Small intestine (tissue), 7 donors: ENCODE measurements around the gene PHRF1. TPM values are rescaled to one million over a fixed set of nuclear protein-coding genes. Genes with fewer than 3 reads are reported as not detected.

Experiments used
- DNase-seq, 2 donors: peaks; one replicate each; pipeline versions ENCODE4 v3.0.0 to v3.0.0-alpha.2; 2013
- FAIRE-seq: peaks from 2 replicates; lab custom pipeline; 2012; peaks lifted over from hg19 to GRCh38; lab: Jason Lieb, UNC
- H3K27ac ChIP-seq, 3 donors: one replicate each; pipeline ENCODE4 v1.5.1; 2013; ENCODE audit warnings: low read length in 2 of 3, mild to moderate bottlenecking in 2 of 3, control low read depth in 1 of 3, inconsistent platforms in 1 of 3, low read depth in 1 of 3, moderate library complexity in 1 of 3
- H3K27me3 ChIP-seq, 3 donors: one replicate each; pipeline ENCODE4 v1.6.1; 2013; ENCODE audit warnings: low read length in 3 of 3, inconsistent platforms in 1 of 3; ENCODE audit not compliant: control insufficient read depth in 3 of 3, insufficient read depth in 3 of 3
- H3K36me3 ChIP-seq, 3 donors: one replicate each; pipeline ENCODE4 v1.6.1; 2013; ENCODE audit warnings: low read length in 3 of 3, inconsistent platforms in 1 of 3, low read depth in 1 of 3, mild to moderate bottlenecking in 1 of 3, moderate library complexity in 1 of 3; ENCODE audit not compliant: control insufficient read depth in 3 of 3, insufficient read depth in 2 of 3
- H3K4me1 ChIP-seq, 3 donors: one replicate each; pipeline ENCODE4 v1.6.1; 2013; ENCODE audit warnings: low read length in 2 of 3, inconsistent platforms in 1 of 3, low read depth in 1 of 3, mild to moderate bottlenecking in 1 of 3, moderate library complexity in 1 of 3; ENCODE audit not compliant: control insufficient read depth in 3 of 3, insufficient read depth in 2 of 3
- H3K4me3 ChIP-seq, 3 donors: one replicate each; pipeline ENCODE4 v1.5.1; 2013; ENCODE audit warnings: low read length in 3 of 3, control low read depth in 1 of 3, inconsistent platforms in 1 of 3, low read depth in 1 of 3, mild to moderate bottlenecking in 1 of 3, moderate library complexity in 1 of 3
- H3K9me3 ChIP-seq, 2 donors: one replicate each; pipeline ENCODE4 v1.6.1; 2013; ENCODE audit warnings: low read depth in 1 of 2, low read length in 1 of 2; ENCODE audit not compliant: control insufficient read depth in 2 of 2, insufficient read depth in 1 of 2
- WGBS, 3 donors: extraction: QIAGEN DNeasy Blood & Tissue Kit; methylation state at CpG; one replicate each; pipeline ENCODE4 v1.1.7; 2013; 5-methylcytosine and 5-hydroxymethylcytosine counted together
- polyA plus RNA-seq, 4 donors: library from polyadenylated mRNA; stranded (reverse) in 3 of 4; unstranded in 1 of 4; fragments of 200-250 nt in 3 of 4; fragments of 120-200 nt in 1 of 4; gene quantifications; one replicate each; pipeline versions ENCODE4 v1.2.1 to v1.2.3, GENCODE V29; 2013
- donor health status: healthy with polysubstance abuse.
- donor health status: control.
- donor health status: control.
- donor health status: Bipolar disorder and iron deficiency.
- donor health status: healthy.

The PHRF1 gene
- polyA plus RNA-seq, 4 donors: 14.6 to 43.3 (median 23.6) TPM

DNA sequence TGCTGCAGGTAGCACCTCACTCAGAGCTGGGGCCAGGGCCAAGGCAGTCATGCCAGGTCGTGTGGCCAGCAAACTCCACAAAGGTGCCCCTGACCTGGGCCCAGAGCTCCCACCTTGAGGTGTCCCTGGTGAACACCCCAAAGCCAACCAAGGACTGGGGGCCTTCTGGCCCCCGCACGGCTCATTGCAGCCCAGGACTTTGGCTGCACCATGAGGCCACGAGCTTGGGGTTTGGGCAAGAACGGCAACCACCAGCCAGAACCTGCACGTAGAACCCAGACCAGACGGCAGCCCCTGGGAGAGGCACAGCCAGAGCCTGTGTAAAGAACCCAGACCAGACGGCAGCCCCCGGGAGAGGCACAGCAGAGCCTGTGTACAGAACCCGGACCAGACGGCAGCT lies 31.1 kb upstream of the PHRF1 start:
- no peak for DNase-seq
- H3K4me3 ChIP-seq: no peak overlapping the region
- H3K27ac ChIP-seq: no peak overlapping the region
- H3K4me1 ChIP-seq: peaks cover 0 to 4% (median 0%) of the 10 kb centered on the region in 3 donors
- WGBS, 3 donors: 87 to 93% (median 91%) methylated on average over 11 of the region's 11 CpGs
- H3K9me3 ChIP-seq: no peaks in the 10 kb centered on the region
- H3K36me3 ChIP-seq: peaks cover 0 to 2% (median 0%) of the 10 kb centered on the region in 3 donors
- no peak for FAIRE-seq
- no peaks in the 10 kb centered on the region for H3K27me3 ChIP-seq

DNA sequence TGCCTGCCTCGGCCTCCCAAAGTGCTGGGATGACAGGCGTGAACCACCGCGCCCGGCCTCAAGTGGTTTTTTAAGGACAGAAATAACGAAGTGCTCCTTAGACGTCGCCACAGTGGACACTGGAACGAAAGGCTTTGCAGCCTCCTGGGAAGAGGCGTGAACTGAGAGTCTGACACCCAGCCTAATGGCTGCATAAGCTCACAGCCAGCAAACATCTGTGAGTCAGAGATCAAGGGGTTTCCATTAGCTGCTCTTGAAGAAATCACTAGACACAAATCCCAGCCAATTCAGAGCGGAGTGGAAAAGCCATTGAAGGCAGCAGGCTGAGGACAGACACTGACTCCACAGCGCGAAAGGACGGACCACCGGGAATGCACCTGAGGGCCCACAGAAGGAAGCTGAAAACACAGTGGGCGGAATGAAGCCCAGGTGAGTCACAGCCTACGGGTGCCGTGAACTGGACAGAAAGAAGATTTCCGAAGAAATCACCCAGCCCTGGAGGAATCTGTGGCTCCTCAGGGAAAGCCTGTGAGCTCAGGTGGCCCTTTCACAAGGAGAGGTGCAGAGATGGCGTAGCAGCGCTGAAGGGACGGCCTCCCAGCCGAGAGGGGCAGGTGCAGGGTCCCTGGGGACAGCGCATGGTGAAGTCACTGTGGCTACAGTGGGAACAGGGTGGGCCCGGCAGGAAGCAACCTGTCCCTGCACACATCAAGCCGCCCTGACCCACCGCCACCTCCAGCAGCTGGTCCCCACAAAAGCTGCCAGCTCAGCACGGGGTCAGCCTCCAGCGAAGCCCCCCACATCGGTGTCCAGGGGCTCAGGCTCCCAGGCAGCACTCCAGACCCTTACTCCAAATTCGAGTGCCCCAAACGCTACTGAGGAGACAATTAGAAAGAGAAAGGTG lies 27.3 kb upstream of the PHRF1 start:
- H3K27me3 ChIP-seq: peaks cover 0 to 5% (median 0%) of the 10 kb centered on the region in 3 donors
- no peak overlapping the region for H3K27ac ChIP-seq
- H3K4me3 ChIP-seq: no peak overlapping the region
- DNase-seq (no peak), FAIRE-seq (no peak)
- H3K9me3 ChIP-seq: no peaks in the 10 kb centered on the region
- peaks cover 0 to 4% (median 4%) of the 10 kb centered on the region in 3 donors for H3K4me1 ChIP-seq
- WGBS, 3 donors: 84 to 88% (median 88%) methylated on average over 31 to 32 of the region's 32 CpGs
- peaks cover 0 to 5% (median 0%) of the 10 kb centered on the region in 3 donors for H3K36me3 ChIP-seq

DNA sequence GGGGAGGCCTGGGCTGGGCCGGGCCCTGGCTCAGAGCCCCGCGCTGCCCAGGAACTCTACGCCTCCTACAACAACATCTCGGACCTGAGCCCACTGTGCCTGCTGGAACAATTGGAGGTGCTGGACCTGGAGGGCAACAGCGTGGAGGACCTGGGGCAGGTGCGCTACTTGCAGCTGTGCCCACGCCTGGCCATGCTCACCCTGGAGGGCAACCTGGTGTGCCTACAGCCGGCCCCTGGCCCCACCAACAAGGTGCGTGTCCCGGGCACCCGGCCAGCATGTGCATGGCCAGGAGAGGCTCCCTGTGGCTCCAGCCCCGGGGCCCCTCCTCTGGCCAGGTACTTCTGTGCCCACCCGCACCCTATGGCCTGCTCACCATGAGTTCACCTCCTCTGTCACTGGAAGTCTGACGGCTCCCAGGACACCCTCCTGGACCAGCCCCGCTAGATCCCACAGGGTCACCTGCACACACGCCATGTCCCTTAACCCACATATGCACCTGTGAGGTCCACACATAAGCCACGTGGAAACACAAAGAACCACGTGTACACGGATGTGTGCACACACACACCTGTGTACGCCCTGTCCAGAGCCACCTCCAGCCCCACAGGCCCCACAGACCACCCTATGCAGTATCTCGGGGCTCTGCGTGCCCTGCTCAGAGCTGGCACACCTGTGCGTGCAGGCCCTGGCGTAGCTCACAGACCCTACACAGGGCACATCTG lies 26.1 kb upstream of the PHRF1 start:
- Histone ChIP-seq H3K4me3 (no peak overlapping the region), H3K27ac (no peak overlapping the region), H3K9me3 (no peaks in the 10 kb centered on the region), H3K27me3 (peaks cover 0 to 15% (median 0%) of the 10 kb centered on the region in 3 donors), H3K36me3 (peaks cover 0 to 5% (median 0%) of the 10 kb centered on the region in 3 donors), H3K4me1 (peaks cover 0 to 11% (median 0%) of the 10 kb centered on the region in 3 donors)
- DNase-seq (no peak), FAIRE-seq (no peak)
- 89 to 94% (median 93%) methylated on average over 23 to 25 of the region's 25 CpGs for WGBS, 3 donors

DNA sequence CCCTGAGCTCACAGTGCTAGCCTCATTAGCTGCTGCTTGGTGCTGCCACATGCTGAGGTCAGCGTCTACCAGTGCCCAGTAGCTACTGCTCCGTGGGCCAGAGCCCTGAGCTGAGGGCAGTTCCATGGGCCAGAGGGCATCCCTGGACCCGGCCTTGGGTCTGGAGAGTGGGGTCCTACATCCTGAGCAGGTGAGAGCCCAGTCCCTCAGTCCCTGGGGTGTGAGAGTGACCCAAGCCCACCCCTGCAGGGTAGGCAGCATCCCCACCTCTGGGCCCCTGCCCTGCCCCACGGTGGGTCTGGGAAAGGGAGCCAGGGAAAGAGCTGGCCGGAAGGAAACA lies 25.6 kb upstream of the PHRF1 start:
- peaks cover 0 to 11% (median 0%) of the 10 kb centered on the region in 3 donors for H3K4me1 ChIP-seq
- DNase-seq: no peak
- 77 to 93% (median 89%) methylated on average over 3 to 5 of the region's 5 CpGs for WGBS, 3 donors
- H3K27me3 ChIP-seq: peaks cover 0 to 20% (median 0%) of the 10 kb centered on the region in 3 donors
- no peaks in the 10 kb centered on the region for H3K9me3 ChIP-seq
- H3K4me3 ChIP-seq: no peak overlapping the region
- peaks cover 0 to 5% (median 0%) of the 10 kb centered on the region in 3 donors for H3K36me3 ChIP-seq
- H3K27ac ChIP-seq: no peak overlapping the region
- FAIRE-seq: no peak

DNA sequence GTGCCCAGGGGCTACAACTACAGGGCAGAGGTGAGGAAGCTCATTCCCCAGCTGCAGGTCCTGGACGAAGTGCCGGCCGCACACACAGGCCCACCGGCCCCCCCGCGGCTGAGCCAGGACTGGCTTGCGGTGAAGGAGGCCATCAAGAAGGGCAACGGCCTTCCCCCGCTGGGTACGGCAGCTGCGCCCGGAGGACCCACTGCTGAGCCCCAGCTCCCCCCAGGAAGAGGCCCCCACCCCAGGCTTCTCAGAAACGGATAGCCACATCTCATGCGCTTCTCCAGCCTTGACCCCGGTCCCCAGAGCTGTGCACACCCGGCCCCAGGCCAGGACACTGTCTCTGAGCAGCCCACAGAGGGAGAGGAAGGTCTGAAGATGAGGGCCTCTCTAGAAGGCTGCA lies 25.1 kb upstream of the PHRF1 start:
- Histone ChIP-seq H3K27me3 (peaks cover 0 to 22% (median 0%) of the 10 kb centered on the region in 3 donors), H3K4me3 (no peak overlapping the region), H3K36me3 (peaks cover 0 to 5% (median 0%) of the 10 kb centered on the region in 3 donors), H3K27ac (no peak overlapping the region), H3K4me1 (peaks cover 0 to 12% (median 0%) of the 10 kb centered on the region in 3 donors), H3K9me3 (no peaks in the 10 kb centered on the region)
- FAIRE-seq: no peak
- WGBS, 3 donors: 81 to 90% (median 83%) methylated on average over 10 to 16 of the region's 16 CpGs
- DNase-seq: no peak

DNA sequence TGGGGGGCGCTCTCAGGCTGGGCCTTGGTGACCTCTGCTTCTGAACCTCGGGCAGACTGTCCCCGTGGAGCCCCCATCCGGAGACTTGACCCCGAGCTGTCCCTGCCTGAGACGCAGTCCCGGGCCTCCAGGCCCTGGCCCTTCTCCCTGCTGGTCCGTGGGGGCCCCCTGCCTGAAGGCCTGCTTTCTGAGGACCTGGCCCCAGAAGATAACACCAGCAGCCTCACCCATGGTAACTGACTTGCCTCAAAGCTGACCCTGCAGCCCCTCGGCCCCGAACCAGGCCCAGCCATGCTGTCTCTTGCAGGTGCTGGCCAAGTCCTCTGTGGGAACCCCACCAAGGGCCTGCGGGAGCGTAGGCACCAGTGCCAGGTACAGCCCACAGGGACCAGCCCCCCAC lies 24.7 kb upstream of the PHRF1 start:
- H3K36me3 ChIP-seq: peaks cover 0 to 5% (median 0%) of the 10 kb centered on the region in 3 donors
- DNase-seq: no peak
- no peak overlapping the region for H3K4me3 ChIP-seq
- no peaks in the 10 kb centered on the region for H3K9me3 ChIP-seq
- H3K27ac ChIP-seq: no peak overlapping the region
- H3K4me1 ChIP-seq: peaks cover 0 to 15% (median 0%) of the 10 kb centered on the region in 3 donors
- FAIRE-seq: no peak
- H3K27me3 ChIP-seq: peaks cover 0 to 27% (median 0%) of the 10 kb centered on the region in 3 donors
- WGBS, 3 donors: 82 to 87% (median 85%) methylated on average over 12 of the region's 12 CpGs

DNA sequence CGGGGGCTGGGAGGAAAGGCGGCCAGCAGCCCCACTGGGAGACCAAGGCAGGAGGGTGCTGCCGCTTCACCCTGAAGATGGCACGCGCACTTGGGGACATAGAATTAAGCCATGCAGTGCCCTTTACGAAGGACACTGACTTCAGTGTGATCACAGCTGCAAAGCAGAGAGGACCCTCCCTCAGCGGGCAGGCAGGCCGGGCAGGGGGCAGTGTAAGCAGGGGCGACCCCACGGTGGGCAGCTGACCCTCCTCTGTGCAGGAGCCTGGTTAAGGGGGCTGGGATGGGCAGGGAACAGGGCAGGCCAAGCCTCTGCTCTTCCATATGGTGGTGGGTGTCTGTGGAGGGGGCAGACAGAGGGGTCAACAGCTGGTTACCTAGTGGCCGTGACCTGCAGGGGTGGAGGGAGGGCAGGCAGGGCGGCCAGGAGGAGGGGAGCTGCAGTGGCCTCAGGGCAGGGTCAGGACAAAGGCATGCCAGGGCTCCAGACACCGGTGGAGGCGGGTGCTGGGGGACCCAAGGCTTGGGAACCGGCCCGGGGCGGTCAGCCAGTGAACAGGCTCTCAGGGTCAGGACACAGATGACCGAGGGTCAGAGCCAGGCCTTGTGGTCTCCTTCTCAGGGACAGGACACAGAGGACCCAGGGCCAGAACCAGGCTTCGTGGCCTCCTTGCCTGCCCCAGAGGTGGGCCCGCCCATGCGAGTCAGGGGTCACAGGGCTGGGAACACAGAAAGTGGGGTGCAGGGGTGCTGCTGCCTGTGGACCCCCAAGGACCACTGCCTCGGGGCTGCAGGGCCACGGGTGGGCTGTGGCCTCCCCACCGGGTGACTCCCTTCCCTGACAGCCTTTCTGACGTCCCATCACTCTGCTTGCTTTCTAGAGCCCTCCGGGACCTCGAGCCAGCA lies 22.9 kb upstream of the PHRF1 start:
- FAIRE-seq: no peak
- 81 to 85% (median 84%) methylated on average over 26 to 27 of the region's 27 CpGs for WGBS, 3 donors

More for the DNA sequence above, 22.9 kb upstream of the PHRF1 start:
- Histone ChIP-seq H3K27me3 (peaks cover 0 to 41% (median 0%) of the 10 kb centered on the region in 3 donors), H3K4me3 (no peak overlapping the region), H3K9me3 (no peaks in the 10 kb centered on the region), H3K4me1 (peaks cover 0 to 15% (median 0%) of the 10 kb centered on the region in 3 donors), H3K36me3 (peaks cover 0 to 5% (median 0%) of the 10 kb centered on the region in 3 donors), H3K27ac (no peak overlapping the region)
- DNase-seq: no peak
